HCT116 (cell line): ENCODE results near the gene UQCR11. TPM values are rescaled to one million over a fixed set of nuclear protein-coding genes. Genes with fewer than 3 reads are reported as not detected.

Experiments used
- ATAC-seq: fragments of 200-7000 bp; cut with Tn5 transposase; 2 replicates; pipeline ENCODE4 v1.9.1; 2020; ENCODE audit warnings: mild to moderate bottlenecking, moderate library complexity
- BruUV-seq: library from RNA; stranded (reverse); fragments of 400-500 nt; replicated peaks from 2 replicates; lab custom pipeline; 2021; lab: Mats Ljungman, UMichigan
- CTCF ChIA-PET: fragments of 300-600 bp; sonication (Branson Sonifier 250); formaldehyde crosslinking; loops from one replicate; lab custom pipeline; 2021; ENCODE audit warnings: antibody characterized with exemption; lab: Charles Lee
- POLR2A ChIA-PET: fragments of 300-600, 350-600 bp; sonication (Branson Sonifier 250); formaldehyde crosslinking; loops from one replicate; lab custom pipeline; 2021; ENCODE audit warnings: antibody characterized with exemption; lab: Charles Lee
- RAD21 ChIA-PET, 2 experiments: fragments of 300-600 bp; sonication (Branson Sonifier 250); formaldehyde crosslinking; loops; one replicate each; lab custom pipeline; 2023; ENCODE audit warnings: low total read pairs in 2 of 2; ENCODE audit not compliant: uncharacterized antibody in 2 of 2, unreplicated experiment in 2 of 2, low non-redundant PET in 1 of 2; lab: Charles Lee
- DNase-seq: peaks from one replicate; pipeline ENCODE4 v3.0.0-alpha.2; 2010; ENCODE audit warnings: low read depth, low spot score
- H2AFZ ChIP-seq: fragments of 200-600 bp; shearing (Covaris generic), sonication (generic); 2 replicates; pipeline ENCODE4 v1.6.1; 2017; ENCODE audit warnings: low read depth, mixed run types, mixed read lengths, antibody characterized with exemption, low read length; ENCODE audit not compliant: poor library complexity, severe bottlenecking
- H3K27ac ChIP-seq: 2 replicates; pipeline ENCODE4 v1.5.1; 2012; ENCODE audit warnings: low read depth, low read length
- H3K27me3 ChIP-seq: fragments of 200-600 bp; sonication (generic); 2 replicates; pipeline ENCODE4 v1.6.1; 2016; ENCODE audit warnings: mixed run types, low read length, mixed read lengths; ENCODE audit not compliant: insufficient read depth
- H3K36me3 ChIP-seq, 2 experiments: fragments of 200-500 bp in 1 of 2; fragments of 200-600 bp in 1 of 2; sonication (Bioruptor generic) in 1 of 2; sonication (generic) in 1 of 2; 2 replicates each; pipeline versions ENCODE4 v1.5.1 to v1.6.1; 2014 to 2016; ENCODE audit warnings: low read length in 2 of 2, inconsistent platforms in 1 of 2, mixed read lengths in 1 of 2, mixed run types in 1 of 2; ENCODE audit not compliant: insufficient read depth in 2 of 2, control insufficient read depth in 1 of 2
- H3K4me1 ChIP-seq, 2 experiments: fragments of 200-600 bp in 1 of 2; sonication (generic) in 1 of 2; 2 replicates each; pipeline versions ENCODE4 v1.5.1 to v1.6.1; 2012 to 2017; ENCODE audit warnings: low read length in 2 of 2, inconsistent platforms in 1 of 2, mild to moderate bottlenecking in 1 of 2, mixed read lengths in 1 of 2, mixed run types in 1 of 2, moderate library complexity in 1 of 2; ENCODE audit not compliant: insufficient read depth in 2 of 2, control insufficient read depth in 1 of 2
- H3K4me2 ChIP-seq: fragments of 200-600 bp; sonication (generic); 2 replicates; pipeline ENCODE4 v1.6.1; 2017; ENCODE audit warnings: mixed run types, low read length, mixed read lengths
- H3K4me3 ChIP-seq, 2 experiments: fragments of 200-600 bp in 1 of 2; sonication (generic) in 1 of 2; replicated peaks in 1 of 2; 2 replicates each; pipeline ENCODE4 v1.5.1; 2011 to 2016; ENCODE audit warnings: low read length in 2 of 2, control low read depth in 1 of 2, low read depth in 1 of 2, mild to moderate bottlenecking in 1 of 2, mixed read lengths in 1 of 2, mixed run types in 1 of 2
- H3K79me2 ChIP-seq: fragments of 200-600 bp; sonication (generic); 2 replicates; pipeline ENCODE4 v1.6.1; 2017; ENCODE audit warnings: mild to moderate bottlenecking, mixed run types, low read length, moderate library complexity, mixed read lengths; ENCODE audit not compliant: insufficient read depth
- H3K9ac ChIP-seq: fragments of 200-600 bp; sonication (generic); 2 replicates; pipeline ENCODE4 v1.6.1; 2016; ENCODE audit warnings: low read length, mixed read lengths
- H3K9me2 ChIP-seq: fragments of 200-600 bp; sonication (generic), shearing (Covaris generic); 2 replicates; pipeline ENCODE4 v1.6.1; 2017; ENCODE audit warnings: mixed run types, mild to moderate bottlenecking, moderate library complexity; ENCODE audit not compliant: insufficient read depth
- H3K9me3 ChIP-seq, 2 experiments: fragments of 200-500 bp in 1 of 2; fragments of 200-600 bp in 1 of 2; sonication (Bioruptor generic) in 1 of 2; sonication (generic) in 1 of 2; 2 replicates each; pipeline ENCODE4 v1.6.1; 2014 to 2017; ENCODE audit warnings: low read length in 2 of 2, mixed read lengths in 2 of 2, inconsistent platforms in 1 of 2, low read depth in 1 of 2, mild to moderate bottlenecking in 1 of 2, mixed run types in 1 of 2, moderate library complexity in 1 of 2; ENCODE audit not compliant: control insufficient read depth in 1 of 2, insufficient read depth in 1 of 2
- H4K20me1 ChIP-seq: fragments of 200-600 bp; sonication (generic), shearing (Covaris generic); 2 replicates; pipeline ENCODE4 v1.6.1; 2017; ENCODE audit warnings: mixed run types, mild to moderate bottlenecking, moderate library complexity; ENCODE audit not compliant: insufficient read depth
- EGR1 ChIP-seq: IDR thresholded peaks from 2 replicates; pipeline ENCODE4 v1.6.1; 2012; ENCODE audit warnings: low read depth
- EZH2phosphoT487 ChIP-seq: fragments of 200-600 bp; IDR thresholded peaks from 2 replicates; pipeline ENCODE4 v1.6.1; 2018; ENCODE audit warnings: antibody characterized with exemption, borderline replicate concordance
- FOSL1 ChIP-seq: IDR thresholded peaks from 2 replicates; pipeline ENCODE4 v1.6.1; 2012; ENCODE audit warnings: low read depth
- POLR2A ChIP-seq: IDR thresholded peaks from 2 replicates; pipeline ENCODE4 v1.7.0; 2011; ENCODE audit warnings: borderline replicate concordance; ENCODE audit not compliant: insufficient read depth, insufficient read length; ENCODE audit errors: extremely low read depth
- POLR2AphosphoS5 ChIP-seq: IDR thresholded peaks from 2 replicates; pipeline ENCODE4 v1.6.1; 2011; ENCODE audit warnings: mild to moderate bottlenecking, low read depth, low read length, moderate library complexity
- RAD21 ChIP-seq: IDR thresholded peaks from 2 replicates; pipeline ENCODE4 v1.6.1; 2012; ENCODE audit warnings: low read depth, mild to moderate bottlenecking
- SP1 ChIP-seq: IDR thresholded peaks from 2 replicates; pipeline ENCODE4 v1.6.1; 2012; ENCODE audit warnings: low read depth
- TCF7L2 ChIP-seq: IDR thresholded peaks from 2 replicates; pipeline ENCODE4 v1.7.0; 2011; ENCODE audit warnings: borderline replicate concordance, inconsistent platforms; ENCODE audit not compliant: insufficient read depth, insufficient read length; ENCODE audit errors: extremely low read depth
- ZNF274 ChIP-seq: fragments of 200-500 bp; sonication (Bioruptor generic); IDR thresholded peaks from 2 replicates; pipeline ENCODE4 v1.6.1; 2014; ENCODE audit warnings: mild to moderate bottlenecking, low read depth, low read length, inconsistent platforms
- intact Hi-C: fragments of 100-400 bp; cut with micrococcal nuclease; formaldehyde crosslinking; loops from 2 replicates; pipeline ENCODE4 v1.10.0; 2022
- total RNA-seq: library from RNA; stranded (reverse); gene quantifications from one replicate; pipeline ENCODE4 v1.2.1, GENCODE V29; 2021; ENCODE audit not compliant: unreplicated experiment
- TF ChIP-seq, protein P1 (sequence below), 3 experiments: fragments of 200-600 bp in 1 of 3; sonication (generic) in 1 of 3; IDR thresholded peaks in 2 of 3; conservative IDR thresholded peaks in 1 of 3; 2 replicates each; pipeline ENCODE4 v1.5.1; 2012 to 2017; ENCODE audit warnings: low read depth in 2 of 3, low read length in 2 of 3, antibody characterized with exemption in 1 of 3, borderline replicate concordance in 1 of 3, control low read depth in 1 of 3, mild to moderate bottlenecking in 1 of 3, mixed read lengths in 1 of 3, mixed run types in 1 of 3, moderate library complexity in 1 of 3; ENCODE audit not compliant: insufficient read depth in 1 of 3
- TF ChIP-seq, protein P2 (sequence below): IDR thresholded peaks from 2 replicates; pipeline ENCODE4 v1.6.1; 2011; ENCODE audit warnings: mild to moderate bottlenecking, low read length, moderate library complexity; ENCODE audit not compliant: insufficient replicate concordance; ENCODE audit errors: extremely low read depth
- TF ChIP-seq, protein P3 (sequence below): IDR thresholded peaks from 2 replicates; pipeline ENCODE4 v1.6.1; 2012

Gene UQCR11
- total RNA-seq, 1 experiment from 2014 or later = 303 TPM

DNA sequence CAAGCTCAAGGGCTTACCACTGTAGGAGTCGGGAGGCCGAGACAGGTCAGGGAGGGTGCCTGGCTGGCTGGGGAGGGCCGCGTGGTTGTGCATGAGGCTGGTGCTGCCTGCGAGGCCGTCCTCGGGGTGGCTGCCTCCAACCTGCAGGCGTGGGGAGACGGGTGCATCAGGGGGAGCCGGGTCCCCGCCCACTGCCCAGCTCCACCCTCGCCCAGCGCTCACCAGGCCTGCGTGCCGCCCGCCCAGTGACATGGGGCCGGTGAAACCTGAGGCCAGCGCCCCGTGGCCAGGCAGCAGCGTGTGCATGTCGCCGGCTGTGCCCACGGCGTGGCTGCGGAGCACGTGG, 13.8 kb upstream of the UQCR11 start:
- H4K20me1 ChIP-seq = no peaks in the 10 kb centered on the region
- H3K9me2 ChIP-seq = no peaks in the 10 kb centered on the region
- TF ChIP-seq RAD21 (no peak), EZH2phosphoT487 (no peak), EGR1 (no peak), SP1 (no peak), ZNF274 (no peak), FOSL1 (no peak), TCF7L2 (no peak), POLR2AphosphoS5 (no peak), POLR2A (no peak)
- TF ChIP-seq, protein P1, sequence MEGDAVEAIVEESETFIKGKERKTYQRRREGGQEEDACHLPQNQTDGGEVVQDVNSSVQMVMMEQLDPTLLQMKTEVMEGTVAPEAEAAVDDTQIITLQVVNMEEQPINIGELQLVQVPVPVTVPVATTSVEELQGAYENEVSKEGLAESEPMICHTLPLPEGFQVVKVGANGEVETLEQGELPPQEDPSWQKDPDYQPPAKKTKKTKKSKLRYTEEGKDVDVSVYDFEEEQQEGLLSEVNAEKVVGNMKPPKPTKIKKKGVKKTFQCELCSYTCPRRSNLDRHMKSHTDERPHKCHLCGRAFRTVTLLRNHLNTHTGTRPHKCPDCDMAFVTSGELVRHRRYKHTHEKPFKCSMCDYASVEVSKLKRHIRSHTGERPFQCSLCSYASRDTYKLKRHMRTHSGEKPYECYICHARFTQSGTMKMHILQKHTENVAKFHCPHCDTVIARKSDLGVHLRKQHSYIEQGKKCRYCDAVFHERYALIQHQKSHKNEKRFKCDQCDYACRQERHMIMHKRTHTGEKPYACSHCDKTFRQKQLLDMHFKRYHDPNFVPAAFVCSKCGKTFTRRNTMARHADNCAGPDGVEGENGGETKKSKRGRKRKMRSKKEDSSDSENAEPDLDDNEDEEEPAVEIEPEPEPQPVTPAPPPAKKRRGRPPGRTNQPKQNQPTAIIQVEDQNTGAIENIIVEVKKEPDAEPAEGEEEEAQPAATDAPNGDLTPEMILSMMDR (IDR thresholded peaks at IDR 0.05 in 2 of 3, conservative IDR thresholded peaks at IDR 0.05 in 1 of 3; ENCODE audit: borderline replicate concordance in 1 of 3, insufficient read depth in 1 of 3, low read depth in 2 of 3, low read length in 2 of 3) = no peak
- TF ChIP-seq, protein P2, sequence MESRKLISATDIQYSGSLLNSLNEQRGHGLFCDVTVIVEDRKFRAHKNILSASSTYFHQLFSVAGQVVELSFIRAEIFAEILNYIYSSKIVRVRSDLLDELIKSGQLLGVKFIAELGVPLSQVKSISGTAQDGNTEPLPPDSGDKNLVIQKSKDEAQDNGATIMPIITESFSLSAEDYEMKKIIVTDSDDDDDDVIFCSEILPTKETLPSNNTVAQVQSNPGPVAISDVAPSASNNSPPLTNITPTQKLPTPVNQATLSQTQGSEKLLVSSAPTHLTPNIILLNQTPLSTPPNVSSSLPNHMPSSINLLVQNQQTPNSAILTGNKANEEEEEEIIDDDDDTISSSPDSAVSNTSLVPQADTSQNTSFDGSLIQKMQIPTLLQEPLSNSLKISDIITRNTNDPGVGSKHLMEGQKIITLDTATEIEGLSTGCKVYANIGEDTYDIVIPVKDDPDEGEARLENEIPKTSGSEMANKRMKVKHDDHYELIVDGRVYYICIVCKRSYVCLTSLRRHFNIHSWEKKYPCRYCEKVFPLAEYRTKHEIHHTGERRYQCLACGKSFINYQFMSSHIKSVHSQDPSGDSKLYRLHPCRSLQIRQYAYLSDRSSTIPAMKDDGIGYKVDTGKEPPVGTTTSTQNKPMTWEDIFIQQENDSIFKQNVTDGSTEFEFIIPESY = no peak
- TF ChIP-seq, protein P3, sequence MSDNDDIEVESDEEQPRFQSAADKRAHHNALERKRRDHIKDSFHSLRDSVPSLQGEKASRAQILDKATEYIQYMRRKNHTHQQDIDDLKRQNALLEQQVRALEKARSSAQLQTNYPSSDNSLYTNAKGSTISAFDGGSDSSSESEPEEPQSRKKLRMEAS = no peak
- TF ChIP-seq, all 23 proteins: peak for 0
- peaks cover 34 to 53% of the 10 kb centered on the region in 2 experiments; a peak in 3 of 4 replicates for H3K36me3 ChIP-seq
- ChIA-PET RAD21 (no interaction called here), POLR2A (interaction anchor here (1.0 kb wide), 1 partner anchor 76 kb away, joined by 3 read pairs; no protein-coding TSS in a partner anchor), CTCF (no interaction called here)
- peaks cover 0 to 5% of the 10 kb centered on the region in 2 experiments; a peak in 1 of 4 replicates for H3K4me1 ChIP-seq
- DNase-seq (no peak), ATAC-seq (no peak)
- no peak overlapping the region; the same call in 1 of the 2 replicates for H3K27ac ChIP-seq
- H3K4me2 ChIP-seq = no peak overlapping the region
- no peak overlapping the region for H3K4me3 ChIP-seq
- no peak overlapping the region for H3K9ac ChIP-seq
- intact Hi-C loops = no loop called here
- BruUV-seq = no TSS peak
- H2AFZ ChIP-seq = no peak overlapping the region
- H3K27me3 ChIP-seq = no peaks in the 10 kb centered on the region
- peaks cover 18% of the 10 kb centered on the region; the same call in 1 of the 2 replicates for H3K79me2 ChIP-seq
- no peaks in the 10 kb centered on the region for H3K9me3 ChIP-seq
